GM18909 (cell line): Measurements from ENCODE around the gene CHMP4B.
A peak's percentile ranks its signal among the peaks of the same experiment; 100 is the strongest.

Experiments
- ATAC-seq: cut with Tn5 transposase; IDR thresholded peaks from one replicate; pipeline ENCODE4 v1.9.1; 2021; ENCODE audit warnings: mild to moderate bottlenecking; ENCODE audit not compliant: unreplicated experiment, poor library complexity

The CHMP4B gene

GRCh38 chr20:33810885-33811775, at the start of gene CHMP4B:
TSS of gene CHMP4B (plus strand) at chr20:33811348. CDS start at chr20:33811469, 121 bp downstream.
- peak; percentile 98 for ATAC-seq

- no peak for ATAC-seq
Observed at GRCh38 chr20:33761698-33762250, 49.4 kb upstream of the CHMP4B start.

- no peak for ATAC-seq
Observed at GRCh38 chr20:33765099-33765498, 46.0 kb upstream of the CHMP4B start.

- no peak for ATAC-seq
Observed at GRCh38 chr20:33765592-33765991, 45.6 kb upstream of the CHMP4B start.

GRCh38 chr20:33766686-33767085, 44.5 kb upstream of the CHMP4B start:
- no peak for ATAC-seq

- no peak for ATAC-seq
Observed at GRCh38 chr20:33767777-33768138, 43.4 kb upstream of the CHMP4B start.

- ATAC-seq, result no peak
Observed at GRCh38 chr20:33769043-33769442, 42.1 kb upstream of the CHMP4B start.

- ATAC-seq, result no peak
Observed at GRCh38 chr20:33770005-33770404, 41.1 kb upstream of the CHMP4B start.

- no peak for ATAC-seq
Observed at GRCh38 chr20:33771938-33772337, 39.2 kb upstream of the CHMP4B start.

- ATAC-seq, result no peak
Observed at GRCh38 chr20:33772439-33772838, 38.7 kb upstream of the CHMP4B start.

- peak; percentile 49 for ATAC-seq
Observed at GRCh38 chr20:33773412-33774089, 37.6 kb upstream of the CHMP4B start.

GRCh38 chr20:33777816-33778215, 33.3 kb upstream of the CHMP4B start:
- ATAC-seq, result no peak

- no peak for ATAC-seq
Observed at GRCh38 chr20:33781133-33781532, 30.0 kb upstream of the CHMP4B start.

- ATAC-seq, result no peak
Observed at GRCh38 chr20:33781945-33782344, 29.2 kb upstream of the CHMP4B start.

GRCh38 chr20:33783256-33783655, 27.9 kb upstream of the CHMP4B start:
- no peak for ATAC-seq

- no peak for ATAC-seq
Observed at GRCh38 chr20:33783818-33784217, 27.3 kb upstream of the CHMP4B start.

GRCh38 chr20:33784225-33784624, 26.9 kb upstream of the CHMP4B start:
- no peak for ATAC-seq

- no peak for ATAC-seq
Observed at GRCh38 chr20:33785503-33785902, 25.6 kb upstream of the CHMP4B start.

- ATAC-seq, result no peak
Observed at GRCh38 chr20:33787253-33787891, 23.8 kb upstream of the CHMP4B start.

- ATAC-seq, result no peak
Observed at GRCh38 chr20:33788351-33789049, 22.6 kb upstream of the CHMP4B start.
